Measurements from ENCODE around the gene CREB5.

Gene CREB5

DNA sequence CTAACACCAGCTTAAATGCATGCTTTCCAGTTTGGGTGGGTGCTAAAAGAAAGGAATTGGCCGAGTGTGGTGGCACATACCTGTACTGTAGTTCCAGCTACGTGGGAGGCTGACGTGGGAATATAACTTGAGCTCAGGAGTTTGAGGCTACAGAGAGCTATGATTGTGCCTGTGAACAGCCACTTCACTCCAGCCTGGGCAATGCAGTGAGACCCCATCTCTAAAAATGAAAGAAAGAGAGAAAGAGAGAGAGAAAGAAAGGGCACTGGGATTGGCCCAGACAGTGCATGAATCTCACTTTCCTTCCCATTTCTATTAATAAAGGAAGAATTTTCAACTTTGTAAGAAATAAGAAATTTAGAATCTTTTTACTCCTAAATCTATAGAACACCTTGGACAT is 265.4 kb downstream of the CREB5 start:
- Histone ChIP-seq H3K4me2 (no peak overlapping the region), H3K27me3 (ENCODE audit: insufficient read depth, low read depth) (no peaks in the 10 kb centered on the region), H2AFZ (ENCODE audit: low read depth) (no peak overlapping the region), H3K36me3 (ENCODE audit: insufficient read depth) (no peaks in the 10 kb centered on the region), H3K9ac (no peak overlapping the region), H3K4me3 (IDR thresholded peaks at IDR 0.05; ENCODE audit: insufficient read depth, low read depth, low read length) (no peak overlapping the region), H3K4me1 (ENCODE audit: low read depth, poor library complexity, severe bottlenecking) (peaks cover 11% of the 10 kb centered on the region), H3K27ac (no peak overlapping the region), H4K20me1 (ENCODE audit: insufficient read depth) (no peaks in the 10 kb centered on the region), H3K79me2 (ENCODE audit: insufficient read depth, low read depth) (no peaks in the 10 kb centered on the region)
- TF ChIP-seq, protein P1, sequence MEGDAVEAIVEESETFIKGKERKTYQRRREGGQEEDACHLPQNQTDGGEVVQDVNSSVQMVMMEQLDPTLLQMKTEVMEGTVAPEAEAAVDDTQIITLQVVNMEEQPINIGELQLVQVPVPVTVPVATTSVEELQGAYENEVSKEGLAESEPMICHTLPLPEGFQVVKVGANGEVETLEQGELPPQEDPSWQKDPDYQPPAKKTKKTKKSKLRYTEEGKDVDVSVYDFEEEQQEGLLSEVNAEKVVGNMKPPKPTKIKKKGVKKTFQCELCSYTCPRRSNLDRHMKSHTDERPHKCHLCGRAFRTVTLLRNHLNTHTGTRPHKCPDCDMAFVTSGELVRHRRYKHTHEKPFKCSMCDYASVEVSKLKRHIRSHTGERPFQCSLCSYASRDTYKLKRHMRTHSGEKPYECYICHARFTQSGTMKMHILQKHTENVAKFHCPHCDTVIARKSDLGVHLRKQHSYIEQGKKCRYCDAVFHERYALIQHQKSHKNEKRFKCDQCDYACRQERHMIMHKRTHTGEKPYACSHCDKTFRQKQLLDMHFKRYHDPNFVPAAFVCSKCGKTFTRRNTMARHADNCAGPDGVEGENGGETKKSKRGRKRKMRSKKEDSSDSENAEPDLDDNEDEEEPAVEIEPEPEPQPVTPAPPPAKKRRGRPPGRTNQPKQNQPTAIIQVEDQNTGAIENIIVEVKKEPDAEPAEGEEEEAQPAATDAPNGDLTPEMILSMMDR (conservative IDR thresholded peaks at IDR 0.05; ENCODE audit: low read depth, low read length): no peak

DNA sequence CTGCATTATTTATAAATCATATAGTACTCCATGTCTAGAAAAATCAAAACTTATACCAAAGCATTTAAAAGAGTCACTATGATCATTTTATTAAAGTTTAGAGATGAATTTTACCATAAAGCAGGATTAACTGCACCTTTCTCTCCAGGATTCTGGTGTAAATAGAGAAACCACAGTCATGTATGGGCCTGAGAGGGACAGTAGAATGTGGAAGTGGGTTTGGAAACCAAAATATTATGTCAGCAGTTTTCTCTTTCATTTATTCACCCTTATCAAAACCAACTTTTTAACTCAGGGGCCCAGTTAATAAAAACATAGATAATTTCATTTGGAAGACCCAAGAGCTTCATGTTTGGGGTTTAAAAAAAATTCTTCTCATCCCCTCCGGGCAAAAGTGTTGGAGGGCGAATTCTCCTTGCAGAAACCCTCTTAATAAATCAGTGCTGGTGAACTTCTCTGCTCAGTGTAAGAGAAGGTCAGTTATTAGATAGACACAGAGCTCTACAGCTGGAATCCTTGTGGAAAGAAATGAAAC is 266.2 kb downstream of the CREB5 start:
- Histone ChIP-seq H3K4me3 (IDR thresholded peaks at IDR 0.05; ENCODE audit: insufficient read depth, low read depth, low read length) (no peak overlapping the region), H3K79me2 (ENCODE audit: insufficient read depth, low read depth) (no peaks in the 10 kb centered on the region), H3K27me3 (ENCODE audit: insufficient read depth, low read depth) (no peaks in the 10 kb centered on the region), H2AFZ (ENCODE audit: low read depth) (no peak overlapping the region), H3K27ac (no peak overlapping the region), H4K20me1 (ENCODE audit: insufficient read depth) (no peaks in the 10 kb centered on the region), H3K36me3 (ENCODE audit: insufficient read depth) (no peaks in the 10 kb centered on the region), H3K4me2 (no peak overlapping the region), H3K9ac (no peak overlapping the region), H3K4me1 (ENCODE audit: low read depth, poor library complexity, severe bottlenecking) (peaks cover 11% of the 10 kb centered on the region)
- TF ChIP-seq, protein P1 (conservative IDR thresholded peaks at IDR 0.05; ENCODE audit: low read depth, low read length): no peak

DNA sequence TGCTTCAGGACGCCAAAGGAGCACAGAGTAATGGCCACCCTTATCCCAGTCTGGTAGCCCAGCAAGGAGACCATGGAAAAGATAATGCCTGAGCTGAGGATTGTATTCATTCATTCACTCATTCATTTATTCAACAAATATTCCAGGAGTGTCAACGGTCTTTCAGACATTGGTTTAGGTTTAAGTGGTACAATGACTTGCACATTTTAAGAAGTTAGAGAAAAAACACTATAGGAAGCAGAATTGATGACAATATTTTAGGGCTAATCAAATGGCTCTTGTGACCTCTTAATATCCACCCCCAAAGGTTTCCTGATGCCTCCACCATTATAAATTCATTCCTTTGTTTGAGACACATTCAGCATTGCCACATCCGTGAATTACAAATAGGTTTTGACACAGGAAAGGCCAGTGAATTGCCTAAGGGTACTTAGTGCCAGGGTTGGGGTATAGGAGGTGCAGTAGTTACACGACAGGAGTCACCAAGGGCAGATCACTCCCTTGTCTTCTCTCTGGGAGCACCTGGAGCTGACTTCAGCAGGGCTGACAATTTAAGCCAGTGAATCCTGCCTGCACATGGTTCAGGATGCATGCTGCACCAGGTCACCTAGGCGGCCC is 269.5 kb downstream of the CREB5 start:
- Histone ChIP-seq H3K9ac (no peak overlapping the region), H3K36me3 (ENCODE audit: insufficient read depth) (no peaks in the 10 kb centered on the region), H3K4me3 (IDR thresholded peaks at IDR 0.05; ENCODE audit: insufficient read depth, low read depth, low read length) (no peak overlapping the region), H3K27me3 (ENCODE audit: insufficient read depth, low read depth) (no peaks in the 10 kb centered on the region), H2AFZ (ENCODE audit: low read depth) (no peak overlapping the region), H3K79me2 (ENCODE audit: insufficient read depth, low read depth) (no peaks in the 10 kb centered on the region), H4K20me1 (ENCODE audit: insufficient read depth) (no peaks in the 10 kb centered on the region), H3K4me2 (no peak overlapping the region), H3K27ac (no peak overlapping the region), H3K4me1 (ENCODE audit: low read depth, poor library complexity, severe bottlenecking) (peaks cover 11% of the 10 kb centered on the region)
- TF ChIP-seq, protein P1 (conservative IDR thresholded peaks at IDR 0.05; ENCODE audit: low read depth, low read length): no peak

DNA sequence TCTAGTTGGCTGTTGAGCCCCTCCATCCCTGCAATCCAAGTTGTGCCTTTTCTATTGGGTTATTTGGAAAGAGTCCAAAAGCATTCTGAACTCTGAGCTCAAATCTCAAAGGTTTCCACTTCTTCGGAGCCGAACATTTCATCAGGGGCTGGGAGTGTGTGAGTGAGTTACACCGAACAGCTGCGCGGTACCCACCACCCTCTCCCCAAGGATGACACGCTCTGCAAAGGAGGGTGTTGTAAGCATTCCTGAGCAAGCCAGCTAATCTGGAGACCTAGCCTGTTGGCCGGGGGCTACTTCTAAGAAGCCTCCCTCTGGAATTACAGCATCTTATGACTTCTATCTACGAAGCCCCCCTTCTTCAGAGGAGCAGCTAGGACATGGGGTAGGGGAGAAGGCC is 270.5 kb downstream of the CREB5 start:
- Histone ChIP-seq H3K4me2 (no peak overlapping the region), H2AFZ (ENCODE audit: low read depth) (no peak overlapping the region), H3K27me3 (ENCODE audit: insufficient read depth, low read depth) (no peaks in the 10 kb centered on the region), H3K4me1 (ENCODE audit: low read depth, poor library complexity, severe bottlenecking) (peaks cover 11% of the 10 kb centered on the region), H3K4me3 (IDR thresholded peaks at IDR 0.05; ENCODE audit: insufficient read depth, low read depth, low read length) (no peak overlapping the region), H4K20me1 (ENCODE audit: insufficient read depth) (no peaks in the 10 kb centered on the region), H3K36me3 (ENCODE audit: insufficient read depth) (no peaks in the 10 kb centered on the region), H3K79me2 (ENCODE audit: insufficient read depth, low read depth) (no peaks in the 10 kb centered on the region), H3K9ac (no peak overlapping the region), H3K27ac (no peak overlapping the region)
- TF ChIP-seq, protein P1 (conservative IDR thresholded peaks at IDR 0.05; ENCODE audit: low read depth, low read length): no peak
